ENCODE results near the gene BCOR.

BCOR gene

GRCh38 chrX:40088803-40089540 lies 8.8 kb downstream of the BCOR start:
- Histone ChIP-seq H3K27me3 (ENCODE audit: control insufficient read depth, insufficient read depth, low read length) (peaks cover 60% of the 10 kb centered on the region), H3K9ac (ENCODE audit: low read length) (peak overlapping the region; percentile 80), H3K9me3 (ENCODE audit: control insufficient read depth, insufficient read depth, low read depth, low read length) (no peaks in the 10 kb centered on the region; the same call in 1 of the 2 replicates), H3K27ac (ENCODE audit: low read depth, low read length) (no peak overlapping the region), H3K4me1 (ENCODE audit: control insufficient read depth, insufficient read depth, low read length) (peaks cover 78% of the 10 kb centered on the region), H3K4me3 (ENCODE audit: low read depth, low read length) (peak overlapping the region; percentile 66), H3K36me3 (ENCODE audit: control insufficient read depth, insufficient read depth, low read length) (no peaks in the 10 kb centered on the region)

- peaks cover 73% of the 10 kb centered on the region for H3K4me1 ChIP-seq (ENCODE audit: control insufficient read depth, insufficient read depth, low read length)
- H3K9ac ChIP-seq (ENCODE audit: low read length) = peak overlapping the region; percentile 73
- H3K36me3 ChIP-seq (ENCODE audit: control insufficient read depth, insufficient read depth, low read length) = no peaks in the 10 kb centered on the region
- peaks cover 58% of the 10 kb centered on the region for H3K27me3 ChIP-seq (ENCODE audit: control insufficient read depth, insufficient read depth, low read length)
- H3K27ac ChIP-seq (ENCODE audit: low read depth, low read length) = no peak overlapping the region; the same call in 1 of the 2 replicates
- peak overlapping the region; percentile 66 for H3K4me3 ChIP-seq (ENCODE audit: low read depth, low read length)
- H3K9me3 ChIP-seq (ENCODE audit: control insufficient read depth, insufficient read depth, low read depth, low read length) = no peaks in the 10 kb centered on the region; the same call in 1 of the 2 replicates
Observed at GRCh38 chrX:40088299-40088625, 9.5 kb downstream of the BCOR start.

- H3K4me3 ChIP-seq (ENCODE audit: low read depth, low read length) = peak overlapping the region; percentile 66
- H3K27me3 ChIP-seq (ENCODE audit: control insufficient read depth, insufficient read depth, low read length) = peaks cover 60% of the 10 kb centered on the region
- no peaks in the 10 kb centered on the region for H3K36me3 ChIP-seq (ENCODE audit: control insufficient read depth, insufficient read depth, low read length)
- peaks cover 70% of the 10 kb centered on the region for H3K4me1 ChIP-seq (ENCODE audit: control insufficient read depth, insufficient read depth, low read length)
- H3K27ac ChIP-seq (ENCODE audit: low read depth, low read length) = no peak overlapping the region; the same call in 1 of the 2 replicates
- H3K9ac ChIP-seq (ENCODE audit: low read length) = peak overlapping the region; percentile 73
- H3K9me3 ChIP-seq (ENCODE audit: control insufficient read depth, insufficient read depth, low read depth, low read length) = no peaks in the 10 kb centered on the region; the same call in 1 of the 2 replicates
Observed at GRCh38 chrX:40087425-40088298, 10.1 kb downstream of the BCOR start.

GRCh38 chrX:40086569-40087335 lies 11.0 kb downstream of the BCOR start:
- no peaks in the 10 kb centered on the region for H3K36me3 ChIP-seq (ENCODE audit: control insufficient read depth, insufficient read depth, low read length)

GRCh38 chrX:40085714-40086113 lies 12.0 kb downstream of the BCOR start:
- H3K27ac ChIP-seq (ENCODE audit: low read depth, low read length) = no peak overlapping the region
- H3K27me3 ChIP-seq (ENCODE audit: control insufficient read depth, insufficient read depth, low read length) = peaks cover 66% of the 10 kb centered on the region
- peaks cover 80% of the 10 kb centered on the region for H3K4me1 ChIP-seq (ENCODE audit: control insufficient read depth, insufficient read depth, low read length)

More at GRCh38 chrX:40086569-40087335, 11.0 kb downstream of the BCOR start:
- H3K27ac ChIP-seq (ENCODE audit: low read depth, low read length) = no peak overlapping the region
- peaks cover 66% of the 10 kb centered on the region for H3K27me3 ChIP-seq (ENCODE audit: control insufficient read depth, insufficient read depth, low read length)
- H3K9ac ChIP-seq (ENCODE audit: low read length) = peak overlapping the region; percentile 20
- H3K4me3 ChIP-seq (ENCODE audit: low read depth, low read length) = peak overlapping the region; percentile 66
- no peaks in the 10 kb centered on the region; the same call in 1 of the 2 replicates for H3K9me3 ChIP-seq (ENCODE audit: control insufficient read depth, insufficient read depth, low read depth, low read length)
- H3K4me1 ChIP-seq (ENCODE audit: control insufficient read depth, insufficient read depth, low read length) = peaks cover 75% of the 10 kb centered on the region

GRCh38 chrX:40085102-40085551 lies 12.6 kb downstream of the BCOR start:
- H3K9me3 ChIP-seq (ENCODE audit: control insufficient read depth, insufficient read depth, low read depth, low read length) = no peaks in the 10 kb centered on the region; the same call in 1 of the 2 replicates
- peak overlapping the region; percentile 43; the same call in 1 of the 2 replicates for H3K4me3 ChIP-seq (ENCODE audit: low read depth, low read length)
- H3K4me1 ChIP-seq (ENCODE audit: control insufficient read depth, insufficient read depth, low read length) = peaks cover 80% of the 10 kb centered on the region
- H3K9ac ChIP-seq (ENCODE audit: low read length) = no peak overlapping the region
- H3K27ac ChIP-seq (ENCODE audit: low read depth, low read length) = no peak overlapping the region
- H3K27me3 ChIP-seq (ENCODE audit: control insufficient read depth, insufficient read depth, low read length) = peaks cover 66% of the 10 kb centered on the region
- no peaks in the 10 kb centered on the region for H3K36me3 ChIP-seq (ENCODE audit: control insufficient read depth, insufficient read depth, low read length)

More at GRCh38 chrX:40085714-40086113, 12.0 kb downstream of the BCOR start:
- no peak overlapping the region for H3K9ac ChIP-seq (ENCODE audit: low read length)
- H3K4me3 ChIP-seq (ENCODE audit: low read depth, low read length) = no peak overlapping the region
- no peaks in the 10 kb centered on the region; the same call in 1 of the 2 replicates for H3K9me3 ChIP-seq (ENCODE audit: control insufficient read depth, insufficient read depth, low read depth, low read length)
- no peaks in the 10 kb centered on the region for H3K36me3 ChIP-seq (ENCODE audit: control insufficient read depth, insufficient read depth, low read length)

- Histone ChIP-seq H3K4me3 (ENCODE audit: low read depth, low read length) (peak overlapping the region; percentile 62), H3K27ac (ENCODE audit: low read depth, low read length) (no peak overlapping the region), H3K4me1 (ENCODE audit: control insufficient read depth, insufficient read depth, low read length) (peaks cover 80% of the 10 kb centered on the region), H3K36me3 (ENCODE audit: control insufficient read depth, insufficient read depth, low read length) (peaks cover 3% of the 10 kb centered on the region; the same call in 1 of the 2 replicates), H3K9me3 (ENCODE audit: control insufficient read depth, insufficient read depth, low read depth, low read length) (no peaks in the 10 kb centered on the region; the same call in 1 of the 2 replicates), H3K9ac (ENCODE audit: low read length) (peak overlapping the region; percentile 15), H3K27me3 (ENCODE audit: control insufficient read depth, insufficient read depth, low read length) (peaks cover 64% of the 10 kb centered on the region)
Observed at GRCh38 chrX:40084471-40085101, 13.2 kb downstream of the BCOR start.

- H3K9me3 ChIP-seq (ENCODE audit: control insufficient read depth, insufficient read depth, low read depth, low read length) = no peaks in the 10 kb centered on the region; the same call in 1 of the 2 replicates
- peak overlapping the region; percentile 62 for H3K4me3 ChIP-seq (ENCODE audit: low read depth, low read length)
- peaks cover 3% of the 10 kb centered on the region; the same call in 1 of the 2 replicates for H3K36me3 ChIP-seq (ENCODE audit: control insufficient read depth, insufficient read depth, low read length)
- H3K27me3 ChIP-seq (ENCODE audit: control insufficient read depth, insufficient read depth, low read length) = peaks cover 60% of the 10 kb centered on the region
- peak overlapping the region; percentile 69 for H3K9ac ChIP-seq (ENCODE audit: low read length)
- H3K4me1 ChIP-seq (ENCODE audit: control insufficient read depth, insufficient read depth, low read length) = peaks cover 80% of the 10 kb centered on the region
- H3K27ac ChIP-seq (ENCODE audit: low read depth, low read length) = no peak overlapping the region
Observed at GRCh38 chrX:40083979-40084359, 13.8 kb downstream of the BCOR start.

- peaks cover 78% of the 10 kb centered on the region for H3K4me1 ChIP-seq (ENCODE audit: control insufficient read depth, insufficient read depth, low read length)
- peak overlapping the region; percentile 69 for H3K9ac ChIP-seq (ENCODE audit: low read length)
- no peaks in the 10 kb centered on the region; the same call in 1 of the 2 replicates for H3K9me3 ChIP-seq (ENCODE audit: control insufficient read depth, insufficient read depth, low read depth, low read length)
- H3K4me3 ChIP-seq (ENCODE audit: low read depth, low read length) = peak overlapping the region; percentile 62
- H3K27ac ChIP-seq (ENCODE audit: low read depth, low read length) = no peak overlapping the region
- H3K36me3 ChIP-seq (ENCODE audit: control insufficient read depth, insufficient read depth, low read length) = peaks cover 3% of the 10 kb centered on the region; the same call in 1 of the 2 replicates
- peaks cover 58% of the 10 kb centered on the region for H3K27me3 ChIP-seq (ENCODE audit: control insufficient read depth, insufficient read depth, low read length)
Observed at GRCh38 chrX:40083120-40083978, 14.4 kb downstream of the BCOR start.
